ENCODE measurements around the gene INTS7. TPM values are rescaled to one million over a fixed set of nuclear protein-coding genes. Genes with fewer than 3 reads are reported as not detected.

The INTS7 gene
- total and polyA plus RNA-seq, 7 experiments from 2014 or later: 7.3 to 33.5 (median 8.6) TPM

GRCh38 chr1:212039622-212040021 is 4.3 kb upstream of the INTS7 start:
- DNase-seq (no peak), ATAC-seq (no peak)
- peaks cover 11 to 12% of the 10 kb centered on the region in 2 donors for H3K4me1 ChIP-seq (ENCODE audit: control insufficient read depth in 2 of 2, insufficient read depth in 2 of 2, low read length in 2 of 2)
- no peaks in the 10 kb centered on the region for H3K27me3 ChIP-seq (ENCODE audit: control insufficient read depth in 2 of 2, insufficient read depth in 2 of 2, low read length in 2 of 2)
- intact Hi-C loops (cut with micrococcal nuclease): loop anchor here (5.0 to 10.0 kb wide), 5 partner anchors 207 to 818 kb away; partner anchors contain the start of genes FLVCR1 (in 1 of the 2), LPGAT1 (in 1 of the 2), NSL1 (in 1 of the 2) and TATDN3 (in 1 of the 2)
- CTCF ChIA-PET: interaction anchor here (1.6 kb wide), 1 partner anchor 31 kb away, joined by 3 read pairs; no protein-coding TSS in a partner anchor
- H3K4me3 ChIP-seq (ENCODE audit: low read length): no peak overlapping the region
- Mint-ChIP-seq H3K27ac (no peak overlapping the region), H3K4me1 (peaks cover 0 to 61% (median 30%) of the 10 kb centered on the region in 7 donors), H3K36me3 (peaks cover 0 to 12% (median 0%) of the 10 kb centered on the region in 5 donors), H3K4me3 (no peak overlapping the region), H3K9me3 (peaks cover 0 to 5% (median 0%) of the 10 kb centered on the region in 11 donors), H3K27me3 (peaks cover 0 to 10% (median 3%) of the 10 kb centered on the region in 5 donors)
- H3K27ac ChIP-seq (ENCODE audit: low read depth, low read length): no peak overlapping the region
- no peaks in the 10 kb centered on the region for H3K9me3 ChIP-seq (ENCODE audit: control insufficient read depth in 2 of 3, low read length in 3 of 3)
- POLR2A ChIA-PET: no interaction called here
- no peaks in the 10 kb centered on the region for H3K36me3 ChIP-seq (ENCODE audit: control insufficient read depth in 2 of 3, insufficient read depth in 3 of 3, low read length in 3 of 3)

GRCh38 chr1:212037900-212038299 is 2.5 kb upstream of the INTS7 start:
- H3K9me3 Mint-ChIP-seq: peaks cover 0 to 5% (median 0%) of the 10 kb centered on the region in 11 donors
- peak overlapping the region in 1 of 10 donors; percentile 43 for H3K4me3 Mint-ChIP-seq
- ATAC-seq (no peak), DNase-seq (no peak)
- POLR2A ChIA-PET: no interaction called here
- peaks cover 0 to 10% (median 3%) of the 10 kb centered on the region in 5 donors for H3K27me3 Mint-ChIP-seq
- H3K36me3 Mint-ChIP-seq: peaks cover 0 to 16% (median 0%) of the 10 kb centered on the region in 5 donors
- Histone ChIP-seq H3K4me3 (ENCODE audit: low read length) (no peak overlapping the region), H3K9me3 (ENCODE audit: control insufficient read depth in 2 of 3, low read length in 3 of 3) (no peaks in the 10 kb centered on the region), H3K36me3 (ENCODE audit: control insufficient read depth in 2 of 3, insufficient read depth in 3 of 3, low read length in 3 of 3) (no peaks in the 10 kb centered on the region), H3K27me3 (ENCODE audit: control insufficient read depth in 2 of 2, insufficient read depth in 2 of 2, low read length in 2 of 2) (no peaks in the 10 kb centered on the region), H3K27ac (ENCODE audit: low read depth, low read length) (no peak overlapping the region), H3K4me1 (ENCODE audit: control insufficient read depth in 2 of 2, insufficient read depth in 2 of 2, low read length in 2 of 2) (peaks cover 15 to 26% of the 10 kb centered on the region in 2 donors)
- intact Hi-C loops (cut with micrococcal nuclease): loop anchor here (5.0 to 10.0 kb wide), 5 partner anchors 206 to 819 kb away; partner anchors contain the start of genes FLVCR1 (in 1 of the 2), LPGAT1 (in 1 of the 2), NSL1 (in 1 of the 2) and TATDN3 (in 1 of the 2)
- peaks cover 9 to 67% (median 42%) of the 10 kb centered on the region in 7 donors for H3K4me1 Mint-ChIP-seq
- H3K27ac Mint-ChIP-seq: peak overlapping the region in 1 of 9 donors; percentile 72
- CTCF ChIA-PET: interaction anchor here (1.0 kb wide), 1 partner anchor 10 kb away, joined by 3 read pairs; no protein-coding TSS in a partner anchor

DNA sequence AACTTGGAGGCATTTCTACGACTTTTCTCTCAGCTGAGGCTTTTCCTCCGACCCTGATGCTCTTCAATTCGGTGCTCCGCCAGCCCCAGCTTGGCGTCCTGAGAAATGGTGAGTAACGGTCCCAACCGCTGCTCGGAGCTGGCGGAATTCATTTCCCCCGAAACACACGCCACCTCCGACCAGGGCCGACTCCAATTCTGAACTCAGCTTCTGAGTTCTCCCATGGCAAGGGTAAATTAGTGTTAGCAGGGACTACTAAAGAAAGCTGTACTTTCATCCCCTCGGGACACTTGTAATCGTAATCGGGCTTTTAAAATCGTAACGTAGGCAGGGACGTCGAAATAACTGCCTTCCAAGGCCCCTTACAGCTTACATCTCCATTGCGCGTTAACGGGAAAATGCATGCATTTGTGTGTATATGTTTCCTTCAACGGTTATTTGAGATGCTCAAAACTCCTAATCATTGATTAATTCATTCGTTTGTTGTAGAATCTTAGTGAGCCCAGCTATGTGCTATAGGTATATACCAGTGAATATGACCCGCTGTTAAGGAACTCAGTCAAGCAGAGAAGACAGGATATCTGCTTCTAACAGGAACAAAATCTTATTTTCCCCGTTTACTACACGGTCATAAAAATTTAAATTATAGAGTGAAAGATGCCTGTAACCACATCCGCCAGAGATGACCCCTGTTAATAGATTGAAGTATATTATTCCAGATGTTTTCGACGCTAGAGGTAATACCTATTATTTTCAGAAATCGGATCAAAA is 663 bp upstream of the INTS7 start:
- Histone ChIP-seq H3K9me3 (ENCODE audit: control insufficient read depth in 2 of 3, low read length in 3 of 3) (no peaks in the 10 kb centered on the region), H3K27me3 (ENCODE audit: control insufficient read depth in 2 of 2, insufficient read depth in 2 of 2, low read length in 2 of 2) (no peaks in the 10 kb centered on the region), H3K27ac (ENCODE audit: low read depth, low read length) (peak overlapping the region; percentile 70), H3K4me1 (ENCODE audit: control insufficient read depth in 2 of 2, insufficient read depth in 2 of 2, low read length in 2 of 2) (peaks cover 20 to 26% of the 10 kb centered on the region in 2 donors), H3K36me3 (ENCODE audit: control insufficient read depth in 2 of 3, insufficient read depth in 3 of 3, low read length in 3 of 3) (no peaks in the 10 kb centered on the region), H3K4me3 (ENCODE audit: low read length) (peak overlapping the region; percentile 99)
- peaks cover 0 to 25% (median 9%) of the 10 kb centered on the region in 5 donors for H3K36me3 Mint-ChIP-seq
- intact Hi-C loops (cut with micrococcal nuclease): loop anchor here (1.0 to 10.0 kb wide), 22 partner anchors 24 to 1015 kb away; partner anchors contain the start of genes ANGEL2 (in 2 of the 2), LPGAT1 (in 2 of the 2), NEK2 (in 2 of the 2) and NENF (in 2 of the 2)
- H3K27ac Mint-ChIP-seq: peak overlapping the region; percentile 95 to 99 (median 98)
- H3K4me1 Mint-ChIP-seq: peaks cover 18 to 71% (median 56%) of the 10 kb centered on the region in 7 donors
- ChIA-PET CTCF (interaction anchor here (0.6 to 2.9 kb wide), 17 partner anchors 9 to 1423 kb away, joined by 3 to 25 read pairs (median 5); partner anchors contain the start of gene NEK2), POLR2A (interaction anchor here (0.9 to 3.1 kb wide), 6 partner anchors 9 to 822 kb away, joined by 3 to 29 read pairs (median 3); partner anchors contain the start of genes FLVCR1, NENF and PPP2R5A)
- H3K4me3 Mint-ChIP-seq: peak overlapping the region; percentile 86 to 100 (median 98)
- no peak for ATAC-seq
- peaks cover 0 to 10% (median 2%) of the 10 kb centered on the region in 5 donors for H3K27me3 Mint-ChIP-seq
- peaks cover 0 to 5% (median 0%) of the 10 kb centered on the region in 11 donors for H3K9me3 Mint-ChIP-seq
- peak in 1 of 9 donors; percentile 13 for DNase-seq

DNA sequence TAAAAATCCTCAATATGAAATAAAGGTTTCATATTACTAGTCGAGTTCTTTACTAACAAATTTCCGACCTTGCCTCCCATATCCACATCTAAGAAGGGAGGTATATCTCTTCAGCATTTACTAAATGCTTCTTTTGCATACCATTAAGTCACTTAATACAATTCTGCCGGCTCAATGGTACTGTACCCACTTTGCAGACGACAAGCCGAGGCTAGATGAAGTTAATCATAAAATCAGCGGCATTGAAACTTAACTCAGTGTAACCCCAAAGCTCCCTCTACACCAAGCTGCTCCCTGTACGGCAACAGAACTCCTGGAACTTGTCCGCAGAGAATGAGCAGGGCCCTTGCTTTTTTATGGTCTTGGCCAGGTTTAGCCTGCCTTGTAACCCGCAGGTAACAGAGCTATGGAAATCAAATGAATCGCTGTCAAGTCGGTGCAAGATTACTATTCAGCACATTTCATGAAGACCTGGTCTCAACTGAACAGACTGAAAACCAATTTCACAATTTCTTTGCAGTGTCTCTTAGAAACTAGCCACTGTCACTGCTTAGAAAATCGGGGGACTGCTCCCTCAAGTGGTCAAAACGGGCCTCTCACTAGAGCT is 738 bp downstream of the INTS7 start:
- H3K4me3 ChIP-seq (ENCODE audit: low read length): peak overlapping the region; percentile 99
- H3K9me3 ChIP-seq (ENCODE audit: control insufficient read depth in 2 of 3, low read length in 3 of 3): no peaks in the 10 kb centered on the region
- intact Hi-C loops (cut with micrococcal nuclease): loop anchor here (1.0 to 10.0 kb wide), 22 partner anchors 22 to 1017 kb away; partner anchors contain the start of genes ANGEL2 (in 2 of the 2), LPGAT1 (in 2 of the 2), NEK2 (in 2 of the 2) and NENF (in 2 of the 2)
- no peaks in the 10 kb centered on the region for H3K36me3 ChIP-seq (ENCODE audit: control insufficient read depth in 2 of 3, insufficient read depth in 3 of 3, low read length in 3 of 3)
- H3K27ac Mint-ChIP-seq: peak overlapping the region; percentile 95 to 99 (median 98)
- H3K27me3 Mint-ChIP-seq: peaks cover 0 to 5% (median 0%) of the 10 kb centered on the region in 5 donors
- H3K4me1 ChIP-seq (ENCODE audit: control insufficient read depth in 2 of 2, insufficient read depth in 2 of 2, low read length in 2 of 2): peaks cover 20 to 22% of the 10 kb centered on the region in 2 donors
- no peak for DNase-seq
- H3K4me3 Mint-ChIP-seq: peak overlapping the region; percentile 86 to 100 (median 98)
- H3K36me3 Mint-ChIP-seq: peaks cover 0 to 27% (median 13%) of the 10 kb centered on the region in 5 donors
- no peak for ATAC-seq
- H3K27me3 ChIP-seq (ENCODE audit: control insufficient read depth in 2 of 2, insufficient read depth in 2 of 2, low read length in 2 of 2): no peaks in the 10 kb centered on the region
- peaks cover 0 to 5% (median 0%) of the 10 kb centered on the region in 11 donors for H3K9me3 Mint-ChIP-seq
- ChIA-PET CTCF (interaction anchor here (0.5 to 2.9 kb wide), 11 partner anchors 8 to 422 kb away, joined by 3 to 25 read pairs (median 4); no protein-coding TSS in a partner anchor), POLR2A (interaction anchor here (1.1 to 3.1 kb wide), 3 partner anchors 252 to 398 kb away, joined by 3 to 29 read pairs (median 4); partner anchors contain the start of genes NENF and PPP2R5A)
- H3K4me1 Mint-ChIP-seq: peaks cover 18 to 67% (median 55%) of the 10 kb centered on the region in 7 donors
- peak overlapping the region; percentile 70 for H3K27ac ChIP-seq (ENCODE audit: low read depth, low read length)

GRCh38 chr1:212030936-212031528 is 4.3 kb downstream of the INTS7 start:
- DNase-seq (no peak), ATAC-seq (no peak)
- H3K27ac Mint-ChIP-seq: no peak overlapping the region
- intact Hi-C loops (cut with micrococcal nuclease): loop anchor here in 1 of 2 donors (10.0 kb wide), 1 partner anchor 534 kb away; no protein-coding TSS in a partner anchor
- H3K4me3 ChIP-seq (ENCODE audit: low read length): no peak overlapping the region
- ChIA-PET CTCF (interaction anchor here (1.0 kb wide), 1 partner anchor 32 kb away, joined by 5 read pairs; no protein-coding TSS in a partner anchor), POLR2A (no interaction called here)
- no peaks in the 10 kb centered on the region for H3K9me3 ChIP-seq (ENCODE audit: control insufficient read depth in 2 of 3, low read length in 3 of 3)
- H3K27ac ChIP-seq (ENCODE audit: low read depth, low read length): no peak overlapping the region
- H3K4me1 ChIP-seq (ENCODE audit: control insufficient read depth in 2 of 2, insufficient read depth in 2 of 2, low read length in 2 of 2): peaks cover 14 to 17% of the 10 kb centered on the region in 2 donors
- H3K9me3 Mint-ChIP-seq: peaks cover 0 to 5% (median 0%) of the 10 kb centered on the region in 11 donors
- H3K27me3 ChIP-seq (ENCODE audit: control insufficient read depth in 2 of 2, insufficient read depth in 2 of 2, low read length in 2 of 2): no peaks in the 10 kb centered on the region
- no peaks in the 10 kb centered on the region for H3K36me3 ChIP-seq (ENCODE audit: control insufficient read depth in 2 of 3, insufficient read depth in 3 of 3, low read length in 3 of 3)
- no peak overlapping the region for H3K4me3 Mint-ChIP-seq
- H3K36me3 Mint-ChIP-seq: peaks cover 0 to 26% (median 15%) of the 10 kb centered on the region in 5 donors
- peaks cover 0 to 5% (median 0%) of the 10 kb centered on the region in 5 donors for H3K27me3 Mint-ChIP-seq
- H3K4me1 Mint-ChIP-seq: peaks cover 29 to 57% (median 51%) of the 10 kb centered on the region in 7 donors

Measured in naive thymus-derived CD4-positive, alpha-beta T cell (primary cell).